ENCODE data around the gene ADAM8.
"Not testable (repeated sequence)": the region's sequence is repeated elsewhere in the genome, so short reads cannot be mapped to it uniquely, and the experiment has no call there.

Gene ADAM8

GRCh38 chr10:133235932-133236331 is 40.7 kb downstream of the ADAM8 start:
- CTCF ChIA-PET: no interaction called here
- DNase-seq (ENCODE audit: extremely low spot score): no peak
- TF ChIP-seq SUZ12 (IDR thresholded peaks at IDR 0.05): no peak
- no peak for TF ChIP-seq CTBP1 (IDR thresholded peaks at IDR 0.05; ENCODE audit: borderline replicate concordance)
- no peak for TF ChIP-seq L3MBTL2 (conservative IDR thresholded peaks at IDR 0.05)
- no peak for TF ChIP-seq NFRKB (IDR thresholded peaks at IDR 0.05)
- TF ChIP-seq, protein P1, sequence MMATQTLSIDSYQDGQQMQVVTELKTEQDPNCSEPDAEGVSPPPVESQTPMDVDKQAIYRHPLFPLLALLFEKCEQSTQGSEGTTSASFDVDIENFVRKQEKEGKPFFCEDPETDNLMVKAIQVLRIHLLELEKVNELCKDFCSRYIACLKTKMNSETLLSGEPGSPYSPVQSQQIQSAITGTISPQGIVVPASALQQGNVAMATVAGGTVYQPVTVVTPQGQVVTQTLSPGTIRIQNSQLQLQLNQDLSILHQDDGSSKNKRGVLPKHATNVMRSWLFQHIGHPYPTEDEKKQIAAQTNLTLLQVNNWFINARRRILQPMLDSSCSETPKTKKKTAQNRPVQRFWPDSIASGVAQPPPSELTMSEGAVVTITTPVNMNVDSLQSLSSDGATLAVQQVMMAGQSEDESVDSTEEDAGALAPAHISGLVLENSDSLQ (IDR thresholded peaks at IDR 0.05): no peak
- TF ChIP-seq BHLHE40 (IDR thresholded peaks at IDR 0.05; ENCODE audit: borderline replicate concordance): no peak
- no peak for TF ChIP-seq HDGF (IDR thresholded peaks at IDR 0.05; ENCODE audit: borderline replicate concordance)
- no peak for TF ChIP-seq FOXM1 (IDR thresholded peaks at IDR 0.05; ENCODE audit: borderline replicate concordance)
- no peak for TF ChIP-seq FOXK2 (IDR thresholded peaks at IDR 0.05)
- no peak for TF ChIP-seq ELF4 (IDR thresholded peaks at IDR 0.05)
- POLR2A ChIA-PET: no interaction called here

- no peak for DNase-seq (ENCODE audit: extremely low spot score)
- ChIA-PET CTCF (no interaction called here), POLR2A (no interaction called here)
- no peak for TF ChIP-seq ELF4 (IDR thresholded peaks at IDR 0.05)
- TF ChIP-seq FOXM1 (IDR thresholded peaks at IDR 0.05; ENCODE audit: borderline replicate concordance): no peak
- no peak for TF ChIP-seq CTBP1 (IDR thresholded peaks at IDR 0.05; ENCODE audit: borderline replicate concordance)
- no peak for TF ChIP-seq TARDBP (IDR thresholded peaks at IDR 0.05)
- TF ChIP-seq NFRKB (IDR thresholded peaks at IDR 0.05): no peak
- TF ChIP-seq LEF1 (IDR thresholded peaks at IDR 0.05; ENCODE audit: borderline replicate concordance): no peak
- TF ChIP-seq SUZ12 (IDR thresholded peaks at IDR 0.05): no peak
These were observed 41.3 kb downstream of the ADAM8 start for GRCh38 chr10:133235265-133235855.

GRCh38 chr10:133234796-133235195 is 41.9 kb downstream of the ADAM8 start:
- POLR2A ChIA-PET; CTCF ChIA-PET; DNase-seq (ENCODE audit: extremely low spot score): not testable (repeated sequence)

- ChIA-PET POLR2A (no interaction called here), CTCF (no interaction called here)
- TF ChIP-seq FOXK2 (IDR thresholded peaks at IDR 0.05): no peak
- TF ChIP-seq BHLHE40 (IDR thresholded peaks at IDR 0.05; ENCODE audit: borderline replicate concordance): no peak
- TF ChIP-seq TARDBP (IDR thresholded peaks at IDR 0.05): no peak
- DNase-seq (ENCODE audit: extremely low spot score): no peak
These were observed 44.6 kb downstream of the ADAM8 start for GRCh38 chr10:133231946-133232574.

DNA sequence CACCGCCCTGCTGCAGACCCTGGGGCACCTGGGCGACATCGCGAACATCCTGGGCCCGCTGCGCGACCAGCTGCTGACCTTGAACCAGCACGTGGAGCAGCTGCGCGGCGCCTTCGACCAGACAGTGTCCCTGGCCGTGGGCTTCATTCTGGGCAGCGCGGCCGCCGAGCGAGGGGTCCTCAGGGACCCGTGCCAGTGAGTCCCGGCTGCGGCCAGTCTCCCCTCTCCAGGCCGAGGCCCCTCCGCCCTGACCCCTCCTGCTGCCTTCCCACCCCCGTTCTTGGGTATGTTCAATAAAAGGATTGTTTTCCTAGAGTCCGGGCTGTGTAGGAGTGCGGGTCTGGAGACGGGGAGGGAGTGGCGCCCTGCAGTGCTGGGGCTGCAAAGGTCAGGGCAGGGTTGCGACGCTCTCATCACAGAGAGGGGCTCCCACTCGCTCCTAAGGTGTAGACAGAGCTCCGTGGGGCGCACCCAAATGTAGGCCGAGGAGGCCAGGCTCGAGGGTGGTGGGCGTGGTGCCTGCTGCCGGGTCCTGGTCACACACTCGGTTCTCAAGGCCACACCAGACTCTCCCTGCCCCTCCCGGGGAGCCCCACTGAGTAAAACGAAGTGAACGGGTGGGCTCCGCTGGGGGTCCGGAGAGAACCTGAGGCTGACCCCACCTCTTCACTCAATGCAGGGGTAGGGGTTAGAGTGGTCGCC is 45.3 kb downstream of the ADAM8 start:
- DNase-seq (ENCODE audit: extremely low spot score): no peak
- ChIA-PET CTCF (no interaction called here), POLR2A (no interaction called here)
- TF ChIP-seq LEF1 (IDR thresholded peaks at IDR 0.05; ENCODE audit: borderline replicate concordance) (no peak), NFRKB (IDR thresholded peaks at IDR 0.05) (no peak), BHLHE40 (IDR thresholded peaks at IDR 0.05; ENCODE audit: borderline replicate concordance) (no peak), SUZ12 (IDR thresholded peaks at IDR 0.05) (no peak)
- TF ChIP-seq, protein P1 (IDR thresholded peaks at IDR 0.05): no peak

GRCh38 chr10:133230387-133231195 is 46.1 kb downstream of the ADAM8 start:
- DNase-seq (ENCODE audit: extremely low spot score): peak; percentile 78
- CTCF ChIA-PET: no interaction called here
- POLR2A ChIA-PET: interaction anchor here (0.7 kb wide), 1 partner anchor 12 kb away, joined by 3 read pairs; no protein-coding TSS in a partner anchor
- TF ChIP-seq BHLHE40 (IDR thresholded peaks at IDR 0.05; ENCODE audit: borderline replicate concordance) (no peak), FOXK2 (IDR thresholded peaks at IDR 0.05) (no peak), SP1 (IDR thresholded peaks at IDR 0.05) (no peak), FOXM1 (IDR thresholded peaks at IDR 0.05; ENCODE audit: borderline replicate concordance) (no peak), LEF1 (IDR thresholded peaks at IDR 0.05; ENCODE audit: borderline replicate concordance) (no peak), SUZ12 (IDR thresholded peaks at IDR 0.05) (no peak)
- TF ChIP-seq, protein P1 (IDR thresholded peaks at IDR 0.05): no peak

GRCh38 chr10:133230044-133230361 is 46.7 kb downstream of the ADAM8 start, which contains the start of gene UTF1:
Gene UTF1 (plus strand): TSS chr10:133230217. CDS start chr10:133230289, 72 bp downstream.
- ChIA-PET POLR2A (interaction anchor here (0.7 kb wide), 1 partner anchor 13 kb away, joined by 3 read pairs; no protein-coding TSS in a partner anchor), CTCF (no interaction called here)
- TF ChIP-seq LEF1 (IDR thresholded peaks at IDR 0.05; ENCODE audit: borderline replicate concordance) (no peak), ARNT (IDR thresholded peaks at IDR 0.05) (no peak), ELF4 (IDR thresholded peaks at IDR 0.05) (no peak), L3MBTL2 (conservative IDR thresholded peaks at IDR 0.05) (no peak), CTBP1 (IDR thresholded peaks at IDR 0.05; ENCODE audit: borderline replicate concordance) (no peak), FOXA1 (IDR thresholded peaks at IDR 0.05) (no peak), BHLHE40 (IDR thresholded peaks at IDR 0.05; ENCODE audit: borderline replicate concordance) (no peak), SUZ12 (IDR thresholded peaks at IDR 0.05) (no peak), ZNF384 (IDR thresholded peaks at IDR 0.05) (no peak), FOXM1 (IDR thresholded peaks at IDR 0.05; ENCODE audit: borderline replicate concordance) (no peak), HDGF (IDR thresholded peaks at IDR 0.05; ENCODE audit: borderline replicate concordance) (no peak), SP1 (IDR thresholded peaks at IDR 0.05) (no peak), TARDBP (IDR thresholded peaks at IDR 0.05) (no peak)
- TF ChIP-seq, protein P1 (IDR thresholded peaks at IDR 0.05): no peak
- DNase-seq (ENCODE audit: extremely low spot score): peak; percentile 36
